SK-N-SH treated with all-trans-retinoic acid at 6 μM for 48 hours (cell line): Measurements from ENCODE around the gene LGI2.

Experiments used
- POU6F1 ChIP-seq: fragments of 250-450 bp; sonication (Bioruptor Pico); IDR thresholded peaks from 2 replicates; pipeline ENCODE4 v1.8.0; 2021; ENCODE audit warnings: low read depth, mild to moderate bottlenecking, moderate library complexity, borderline replicate concordance
- RARB ChIP-seq: fragments of 250-450 bp; sonication (Bioruptor Pico); IDR thresholded peaks from 2 replicates; pipeline ENCODE4 v1.8.0; 2021; ENCODE audit warnings: mild to moderate bottlenecking, moderate library complexity
- ZNF8 ChIP-seq: fragments of 450-650 bp; formaldehyde crosslinking; IDR thresholded peaks from 2 replicates; pipeline ENCODE4 v1.5.0; 2020; ENCODE audit warnings: mild to moderate bottlenecking, moderate library complexity

GRCh38 chr4:25065932-25066590 lies 35.3 kb upstream of the LGI2 start:
- TF ChIP-seq POU6F1 (CRISPR knock-in tag) (no peak), ZNF8 (no peak), RARB (CRISPR knock-in tag) (no peak)
